ENCODE measurements around the gene TMEM273.

GRCh38 chr10:49153971-49154370 is 34.2 kb downstream of the TMEM273 start:
- no peak for TF ChIP-seq CTCF (IDR thresholded peaks at IDR 0.05)
- TF ChIP-seq POLR2A (IDR thresholded peaks at IDR 0.05) = no peak

All from esophagus squamous epithelium (tissue), 4 donors.